ENCODE data around the gene DRAM2. TPM values are rescaled to one million over a fixed set of nuclear protein-coding genes. Genes with fewer than 3 reads are reported as not detected.

DRAM2 gene
- total RNA-seq, 1 experiment from 2014 or later: 26.4 TPM

DNA sequence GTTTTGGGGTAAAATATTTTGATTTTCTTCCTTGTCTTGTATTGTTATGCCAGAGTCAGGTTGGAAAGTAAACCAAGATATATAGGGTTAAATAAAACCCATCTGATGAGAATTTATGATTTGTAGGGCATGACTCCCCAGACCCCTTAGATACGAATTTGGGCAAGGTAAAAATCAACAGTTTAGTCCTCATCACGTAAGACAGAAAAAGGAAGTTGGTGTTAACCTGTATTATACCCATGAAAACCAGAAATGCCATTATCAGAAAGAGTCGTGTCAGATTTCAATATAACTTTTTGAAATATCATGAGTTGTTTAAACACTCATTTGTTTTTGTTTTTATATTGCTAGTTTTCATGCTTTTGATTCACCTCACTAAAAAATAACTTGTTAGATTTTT is 11.9 kb upstream of the DRAM2 start:
- peaks cover 17 to 32% of the 10 kb centered on the region in 2 experiments; a peak in 3 of 4 replicates for H3K36me3 ChIP-seq (ENCODE audit: control insufficient read depth in 1 of 2, insufficient read depth in 2 of 2, low read length in 2 of 2)
- no peaks in the 10 kb centered on the region for H3K9me2 ChIP-seq (ENCODE audit: insufficient read depth)
- no peak overlapping the region for H2AFZ ChIP-seq (ENCODE audit: low read depth, low read length, poor library complexity, severe bottlenecking)
- no TSS peak for BruUV-seq (replicated peaks)
- H3K9me3 ChIP-seq (ENCODE audit: control insufficient read depth in 1 of 2, insufficient read depth in 1 of 2, low read depth in 1 of 2, low read length in 2 of 2): no peaks in the 10 kb centered on the region
- H3K79me2 ChIP-seq (ENCODE audit: insufficient read depth, low read length): peaks cover 89% of the 10 kb centered on the region
- intact Hi-C loops (cut with micrococcal nuclease): no loop called here
- ChIA-PET POLR2A (no interaction called here), CTCF (no interaction called here), RAD21 (ENCODE audit: low non-redundant PET in 1 of 2, low total read pairs in 2 of 2, uncharacterized antibody in 2 of 2, unreplicated experiment in 2 of 2) (no interaction called here)
- no peak overlapping the region for H3K27ac ChIP-seq (ENCODE audit: low read depth, low read length)
- ATAC-seq (no peak), DNase-seq (ENCODE audit: low read depth, low spot score) (no peak)
- H3K4me2 ChIP-seq (ENCODE audit: low read length): no peak overlapping the region
- H4K20me1 ChIP-seq (ENCODE audit: insufficient read depth): no peaks in the 10 kb centered on the region
- H3K4me3 ChIP-seq (replicated peaks in 1 of 2; ENCODE audit: low read depth in 1 of 2, low read length in 2 of 2): no peak overlapping the region
- TF ChIP-seq, protein P1, sequence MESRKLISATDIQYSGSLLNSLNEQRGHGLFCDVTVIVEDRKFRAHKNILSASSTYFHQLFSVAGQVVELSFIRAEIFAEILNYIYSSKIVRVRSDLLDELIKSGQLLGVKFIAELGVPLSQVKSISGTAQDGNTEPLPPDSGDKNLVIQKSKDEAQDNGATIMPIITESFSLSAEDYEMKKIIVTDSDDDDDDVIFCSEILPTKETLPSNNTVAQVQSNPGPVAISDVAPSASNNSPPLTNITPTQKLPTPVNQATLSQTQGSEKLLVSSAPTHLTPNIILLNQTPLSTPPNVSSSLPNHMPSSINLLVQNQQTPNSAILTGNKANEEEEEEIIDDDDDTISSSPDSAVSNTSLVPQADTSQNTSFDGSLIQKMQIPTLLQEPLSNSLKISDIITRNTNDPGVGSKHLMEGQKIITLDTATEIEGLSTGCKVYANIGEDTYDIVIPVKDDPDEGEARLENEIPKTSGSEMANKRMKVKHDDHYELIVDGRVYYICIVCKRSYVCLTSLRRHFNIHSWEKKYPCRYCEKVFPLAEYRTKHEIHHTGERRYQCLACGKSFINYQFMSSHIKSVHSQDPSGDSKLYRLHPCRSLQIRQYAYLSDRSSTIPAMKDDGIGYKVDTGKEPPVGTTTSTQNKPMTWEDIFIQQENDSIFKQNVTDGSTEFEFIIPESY (IDR thresholded peaks at IDR 0.05; ENCODE audit: extremely low read depth, insufficient replicate concordance, low read length): no peak
- H3K27me3 ChIP-seq (ENCODE audit: insufficient read depth, low read length): no peaks in the 10 kb centered on the region
- H3K9ac ChIP-seq (ENCODE audit: low read length): no peak overlapping the region
- no peaks in the 10 kb centered on the region for H3K4me1 ChIP-seq (ENCODE audit: control insufficient read depth in 1 of 2, insufficient read depth in 2 of 2, low read length in 2 of 2)

DNA sequence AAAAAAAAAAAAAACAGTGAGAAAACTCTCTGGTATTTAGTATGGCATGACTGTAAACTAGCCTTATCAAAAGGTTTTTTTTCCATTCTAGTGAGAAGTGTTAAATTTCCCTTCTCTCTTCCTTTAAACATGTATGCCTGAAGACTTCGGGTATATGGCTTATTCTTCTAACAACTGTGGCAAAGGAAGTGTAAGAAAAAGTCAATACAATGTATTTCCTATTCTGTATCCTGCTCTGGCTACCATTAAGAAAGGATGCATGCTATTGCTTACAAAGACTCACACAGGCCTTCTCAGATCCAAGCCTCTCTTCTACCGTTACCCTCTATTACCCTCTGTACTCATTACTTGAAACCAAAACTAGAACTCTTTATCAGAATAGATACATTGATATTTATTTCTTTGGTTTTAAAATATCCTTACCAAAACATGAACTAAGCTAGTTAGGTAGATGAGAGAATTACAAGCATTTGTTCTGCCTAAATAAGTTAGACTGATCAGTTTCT is 8.5 kb upstream of the DRAM2 start:
- Histone ChIP-seq H3K36me3 (ENCODE audit: control insufficient read depth in 1 of 2, insufficient read depth in 2 of 2, low read length in 2 of 2) (peaks cover 15 to 30% of the 10 kb centered on the region in 2 experiments; a peak in 3 of 4 replicates), H3K27ac (ENCODE audit: low read depth, low read length) (no peak overlapping the region), H3K4me3 (replicated peaks in 1 of 2; ENCODE audit: low read depth in 1 of 2, low read length in 2 of 2) (no peak overlapping the region), H3K9me2 (ENCODE audit: insufficient read depth) (no peaks in the 10 kb centered on the region), H4K20me1 (ENCODE audit: insufficient read depth) (0 out of 2 replicates have a peak, but pooled peaks cover 4% of the 10 kb centered on the region), H3K9me3 (ENCODE audit: control insufficient read depth in 1 of 2, insufficient read depth in 1 of 2, low read depth in 1 of 2, low read length in 2 of 2) (no peaks in the 10 kb centered on the region), H3K9ac (ENCODE audit: low read length) (no peak overlapping the region), H2AFZ (ENCODE audit: low read depth, low read length, poor library complexity, severe bottlenecking) (no peak overlapping the region), H3K4me1 (ENCODE audit: control insufficient read depth in 1 of 2, insufficient read depth in 2 of 2, low read length in 2 of 2) (no peaks in the 10 kb centered on the region), H3K79me2 (ENCODE audit: insufficient read depth, low read length) (peaks cover 91% of the 10 kb centered on the region), H3K27me3 (ENCODE audit: insufficient read depth, low read length) (no peaks in the 10 kb centered on the region), H3K4me2 (ENCODE audit: low read length) (no peak overlapping the region)
- ChIA-PET RAD21 (ENCODE audit: low non-redundant PET in 1 of 2, low total read pairs in 2 of 2, uncharacterized antibody in 2 of 2, unreplicated experiment in 2 of 2) (no interaction called here), CTCF (no interaction called here), POLR2A (no interaction called here)
- intact Hi-C loops (cut with micrococcal nuclease): no loop called here
- TF ChIP-seq POLR2A (IDR thresholded peaks at IDR 0.05; ENCODE audit: borderline replicate concordance, extremely low read depth, insufficient read depth, insufficient read length) (no peak), CBX3 (IDR thresholded peaks at IDR 0.05; ENCODE audit: low read depth) (no peak), CEBPB (IDR thresholded peaks at IDR 0.05; ENCODE audit: low read depth) (no peak), EZH2phosphoT487 (IDR thresholded peaks at IDR 0.05; ENCODE audit: borderline replicate concordance) (no peak), RAD21 (IDR thresholded peaks at IDR 0.05; ENCODE audit: low read depth) (no peak), YY1 (IDR thresholded peaks at IDR 0.05; ENCODE audit: extremely low read depth, insufficient replicate concordance, low read depth, low read length) (no peak), SRF (IDR thresholded peaks at IDR 0.05; ENCODE audit: low read depth) (no peak), TCF7L2 (IDR thresholded peaks at IDR 0.05; ENCODE audit: borderline replicate concordance, extremely low read depth, insufficient read depth, insufficient read length) (no peak)
- TF ChIP-seq, protein P2, sequence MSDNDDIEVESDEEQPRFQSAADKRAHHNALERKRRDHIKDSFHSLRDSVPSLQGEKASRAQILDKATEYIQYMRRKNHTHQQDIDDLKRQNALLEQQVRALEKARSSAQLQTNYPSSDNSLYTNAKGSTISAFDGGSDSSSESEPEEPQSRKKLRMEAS (IDR thresholded peaks at IDR 0.05): no peak
- TF ChIP-seq, protein P1 (IDR thresholded peaks at IDR 0.05; ENCODE audit: extremely low read depth, insufficient replicate concordance, low read length): no peak
- TF ChIP-seq, protein P3, sequence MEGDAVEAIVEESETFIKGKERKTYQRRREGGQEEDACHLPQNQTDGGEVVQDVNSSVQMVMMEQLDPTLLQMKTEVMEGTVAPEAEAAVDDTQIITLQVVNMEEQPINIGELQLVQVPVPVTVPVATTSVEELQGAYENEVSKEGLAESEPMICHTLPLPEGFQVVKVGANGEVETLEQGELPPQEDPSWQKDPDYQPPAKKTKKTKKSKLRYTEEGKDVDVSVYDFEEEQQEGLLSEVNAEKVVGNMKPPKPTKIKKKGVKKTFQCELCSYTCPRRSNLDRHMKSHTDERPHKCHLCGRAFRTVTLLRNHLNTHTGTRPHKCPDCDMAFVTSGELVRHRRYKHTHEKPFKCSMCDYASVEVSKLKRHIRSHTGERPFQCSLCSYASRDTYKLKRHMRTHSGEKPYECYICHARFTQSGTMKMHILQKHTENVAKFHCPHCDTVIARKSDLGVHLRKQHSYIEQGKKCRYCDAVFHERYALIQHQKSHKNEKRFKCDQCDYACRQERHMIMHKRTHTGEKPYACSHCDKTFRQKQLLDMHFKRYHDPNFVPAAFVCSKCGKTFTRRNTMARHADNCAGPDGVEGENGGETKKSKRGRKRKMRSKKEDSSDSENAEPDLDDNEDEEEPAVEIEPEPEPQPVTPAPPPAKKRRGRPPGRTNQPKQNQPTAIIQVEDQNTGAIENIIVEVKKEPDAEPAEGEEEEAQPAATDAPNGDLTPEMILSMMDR (IDR thresholded peaks at IDR 0.05 in 2 of 3, conservative IDR thresholded peaks at IDR 0.05 in 1 of 3; ENCODE audit: borderline replicate concordance in 1 of 3, insufficient read depth in 1 of 3, low read depth in 2 of 3, low read length in 2 of 3): no peak
- ATAC-seq (no peak), DNase-seq (ENCODE audit: low read depth, low spot score) (no peak)
- no TSS peak for BruUV-seq (replicated peaks)
